Measurements from ENCODE around the gene JAG1.

The JAG1 gene

DNA sequence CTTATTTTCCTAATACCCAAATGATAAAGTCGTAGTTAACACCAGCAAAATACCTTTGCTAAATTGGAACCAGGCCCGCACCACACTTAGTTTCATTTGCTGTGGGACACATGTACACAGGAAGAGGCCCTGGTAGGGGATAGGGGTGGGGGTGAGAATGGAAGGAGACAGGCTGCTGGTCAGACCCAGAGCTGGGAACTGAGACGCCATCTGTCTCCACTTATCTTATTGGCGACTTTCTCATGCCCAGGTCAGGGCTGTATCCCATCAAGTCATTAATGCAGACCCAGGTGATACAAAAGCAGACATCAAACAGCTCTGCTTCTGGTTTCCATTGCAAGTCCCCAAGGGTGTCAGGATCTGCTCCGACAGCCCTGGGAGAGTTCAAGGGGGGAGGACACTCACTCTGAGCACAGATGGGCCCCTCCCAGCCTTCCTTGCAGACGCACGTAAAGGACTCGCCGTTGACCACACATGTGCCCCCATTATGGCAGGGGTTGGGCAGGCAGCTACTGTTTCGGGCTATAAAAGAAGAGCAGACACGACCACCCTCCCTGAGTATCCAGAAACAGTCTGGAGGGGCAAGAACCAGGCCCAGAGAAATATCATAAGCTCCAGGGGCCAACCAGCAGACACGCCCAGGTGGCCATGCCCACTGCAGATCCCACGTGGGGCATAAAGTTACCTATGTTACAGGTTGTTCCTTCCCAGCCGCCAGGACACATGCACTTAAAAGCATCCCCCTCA lies 29.2 kb downstream of the JAG1 start:
- no peak overlapping the region for H3K4me3 ChIP-seq (ENCODE audit: low read length)
- DNase-seq (ENCODE audit: low read depth, low spot score): no peak

DNA sequence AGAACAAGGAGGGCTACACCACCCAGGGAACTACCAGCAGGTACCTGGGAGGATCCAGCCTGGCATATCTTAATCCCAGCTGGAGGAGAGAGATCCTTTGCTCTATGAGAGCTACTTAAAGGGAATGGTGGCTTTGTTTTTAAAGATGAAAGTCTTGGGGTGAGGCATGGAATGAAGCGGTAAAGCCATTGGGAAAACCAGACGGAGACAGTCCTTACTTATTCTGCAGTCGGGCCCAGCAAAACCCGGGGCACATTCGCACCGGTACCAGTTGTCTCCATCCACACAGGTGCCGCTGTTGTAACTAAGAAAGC lies 30.3 kb downstream of the JAG1 start:
- DNase-seq (ENCODE audit: low read depth, low spot score): no peak
- no peak overlapping the region for H3K4me3 ChIP-seq (ENCODE audit: low read length)

DNA sequence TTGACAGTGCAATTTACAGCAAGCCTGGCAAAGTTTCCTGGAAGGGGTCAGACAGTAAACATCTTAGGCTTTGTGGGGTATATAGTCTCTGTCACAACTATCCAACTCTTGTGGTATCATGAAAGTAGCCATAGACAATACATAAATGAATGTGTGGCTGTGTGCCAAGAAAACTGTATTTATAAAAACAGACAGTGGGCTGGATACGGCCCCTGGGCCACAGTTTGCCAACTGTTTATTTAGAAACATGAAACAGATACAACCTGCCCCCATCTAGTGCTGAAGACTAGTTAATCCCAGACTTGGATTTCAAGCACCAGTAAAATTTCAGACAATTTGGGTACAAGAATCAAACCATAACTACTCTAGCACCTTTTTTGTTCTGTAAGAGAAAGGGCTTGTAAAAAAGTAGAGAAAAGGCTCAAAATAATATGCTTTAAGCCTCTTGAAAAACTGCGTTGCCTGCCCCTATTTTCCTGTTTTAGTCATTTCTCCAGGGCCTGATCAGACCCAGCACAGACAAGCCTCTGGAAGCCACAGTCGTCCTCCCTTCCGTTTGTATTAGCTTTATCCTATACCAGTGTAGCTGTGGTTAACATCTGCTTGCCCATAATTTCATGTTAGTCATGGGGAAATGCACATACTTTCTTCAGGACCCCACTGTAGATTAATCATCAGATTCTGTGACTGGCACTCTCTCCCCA lies 30.8 kb downstream of the JAG1 start:
- H3K4me3 ChIP-seq (ENCODE audit: low read length): no peak overlapping the region
- DNase-seq (ENCODE audit: low read depth, low spot score): peak; percentile 6

DNA sequence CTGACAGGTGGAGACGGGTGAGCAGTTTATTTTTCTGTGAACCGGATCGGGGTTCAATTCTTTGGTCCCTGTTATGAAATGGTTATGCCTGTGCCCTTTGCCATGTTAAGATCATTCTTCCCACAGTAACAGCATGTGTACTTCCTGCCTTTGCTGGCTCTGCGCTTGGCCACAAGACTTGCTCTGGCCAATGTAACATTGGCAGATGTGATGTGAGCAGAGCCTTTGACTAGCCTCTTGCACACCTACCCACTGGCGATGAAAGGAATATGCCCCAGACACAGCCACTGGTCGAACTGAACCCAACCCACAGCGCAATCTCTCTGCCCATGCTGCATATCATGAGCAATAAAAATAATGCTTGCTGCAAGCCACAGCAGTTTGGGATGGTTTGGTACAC lies 31.9 kb downstream of the JAG1 start:
- H3K4me3 ChIP-seq (ENCODE audit: low read length): no peak overlapping the region
- DNase-seq (ENCODE audit: low read depth, low spot score): no peak

DNA sequence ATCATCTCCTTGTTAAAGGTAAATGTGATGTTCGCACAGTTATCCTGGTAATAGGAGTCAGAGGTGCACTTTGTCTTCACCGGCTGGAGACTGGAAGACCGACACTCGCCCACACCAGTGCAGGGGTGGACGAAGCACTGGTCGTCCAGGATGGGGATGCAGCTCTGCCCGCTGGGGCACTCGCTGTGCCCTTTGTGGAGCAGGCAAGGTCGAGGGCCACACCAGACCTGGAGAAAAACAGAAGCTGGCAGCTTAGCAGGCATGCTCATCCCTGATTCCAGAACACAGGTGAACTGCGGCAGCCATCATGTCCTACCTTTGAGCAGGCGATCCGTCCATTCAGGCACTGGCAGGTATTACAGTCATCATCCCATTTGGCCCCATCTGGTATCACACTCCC lies 32.3 kb downstream of the JAG1 start:
- no peak overlapping the region for H3K4me3 ChIP-seq (ENCODE audit: low read length)
- no peak for DNase-seq (ENCODE audit: low read depth, low spot score)

DNA sequence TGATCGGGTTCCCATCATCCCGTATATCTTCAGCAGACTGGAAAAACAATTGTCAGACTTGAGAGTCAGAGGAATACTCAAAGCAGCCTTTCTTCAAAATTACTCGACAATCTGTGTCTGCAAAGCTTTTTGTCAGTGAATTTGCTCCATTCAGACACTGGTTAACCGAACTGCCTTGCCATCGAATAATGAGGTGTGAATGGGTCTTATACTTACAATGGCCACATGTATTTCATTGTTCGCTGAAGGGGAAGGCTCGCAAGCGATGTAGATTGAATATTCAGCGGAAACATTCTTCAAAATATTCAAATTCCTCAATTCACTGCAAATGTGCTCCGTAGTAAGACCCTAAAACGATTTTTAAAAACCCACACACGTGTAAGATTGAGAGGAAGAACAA lies 32.9 kb downstream of the JAG1 start:
- DNase-seq (ENCODE audit: low read depth, low spot score): no peak

DNA sequence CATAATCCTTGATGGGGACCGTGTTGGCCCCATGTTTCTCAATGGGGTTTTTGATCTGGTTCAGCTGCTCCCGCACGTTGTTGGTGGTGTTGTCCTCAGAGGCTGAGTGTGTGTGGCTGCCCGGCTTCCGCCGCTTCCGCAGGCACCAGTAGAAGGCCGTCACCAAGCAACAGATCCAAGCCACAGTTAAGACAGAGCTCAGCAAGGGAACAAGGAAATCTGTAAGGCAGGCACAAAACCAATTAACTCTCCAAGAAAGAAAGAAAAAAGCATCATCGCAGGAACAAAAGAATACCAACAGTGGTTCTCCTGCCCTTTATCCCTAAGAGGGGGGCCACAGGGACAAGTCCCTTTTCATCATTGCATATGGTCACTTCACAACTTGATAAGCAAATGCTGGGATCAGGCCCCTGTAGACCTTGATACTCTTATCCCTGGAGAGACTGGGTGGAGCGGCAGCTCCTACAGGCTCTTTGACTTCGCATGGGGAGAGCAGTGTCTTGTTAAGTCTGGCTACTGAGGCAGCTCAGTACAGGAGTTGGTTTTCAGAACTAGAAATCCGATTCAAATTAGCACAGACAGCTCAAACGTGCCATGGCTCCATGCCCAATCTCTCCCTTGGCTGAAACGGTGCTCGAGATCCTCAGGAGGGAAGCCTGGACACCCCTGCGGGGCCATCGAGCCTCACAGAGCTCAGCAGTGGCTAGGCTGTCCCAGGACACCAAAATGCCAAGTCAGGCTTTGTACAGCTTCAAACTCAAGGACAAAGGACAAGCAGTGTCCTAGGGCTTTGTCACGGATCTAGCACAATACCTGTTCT lies 33.9 kb downstream of the JAG1 start:
- H3K4me3 ChIP-seq (ENCODE audit: low read length): no peak overlapping the region
- DNase-seq (ENCODE audit: low read depth, low spot score): no peak

More for the DNA sequence above, 32.9 kb downstream of the JAG1 start:
- H3K4me3 ChIP-seq (ENCODE audit: low read length): no peak overlapping the region

DNA sequence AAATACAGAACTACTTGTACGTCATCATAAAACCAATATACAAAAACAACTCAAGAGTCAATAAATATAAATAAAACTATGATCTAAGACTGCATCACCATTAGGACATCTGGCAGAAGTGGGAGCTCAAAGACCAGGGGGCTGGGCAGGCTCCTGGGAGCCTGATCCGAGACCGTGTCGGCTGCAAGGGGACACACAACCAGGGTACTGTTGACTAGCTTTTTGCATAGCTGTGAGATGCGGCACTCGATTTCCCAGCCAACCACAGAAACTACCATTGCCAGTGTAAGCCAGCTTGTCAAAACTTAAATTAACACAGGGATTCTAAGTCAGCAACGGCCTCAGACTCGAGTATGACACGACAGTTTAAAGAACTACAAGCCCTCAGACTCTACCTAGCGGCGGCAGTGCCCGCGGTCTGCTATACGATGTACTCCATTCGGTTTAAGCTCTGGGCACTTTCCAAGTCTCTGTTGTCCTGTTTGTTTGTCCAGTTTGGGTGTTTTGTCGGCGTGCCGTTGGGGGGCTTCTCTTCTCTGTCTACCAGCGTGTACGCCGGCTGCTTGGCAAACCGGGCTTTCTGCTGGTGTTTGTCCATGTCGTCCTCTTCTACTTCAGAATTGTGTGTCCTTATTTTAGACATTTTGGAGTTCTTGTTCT lies 34.6 kb downstream of the JAG1 start:
- DNase-seq (ENCODE audit: low read depth, low spot score): no peak
- H3K4me3 ChIP-seq (ENCODE audit: low read length): no peak overlapping the region

DNA sequence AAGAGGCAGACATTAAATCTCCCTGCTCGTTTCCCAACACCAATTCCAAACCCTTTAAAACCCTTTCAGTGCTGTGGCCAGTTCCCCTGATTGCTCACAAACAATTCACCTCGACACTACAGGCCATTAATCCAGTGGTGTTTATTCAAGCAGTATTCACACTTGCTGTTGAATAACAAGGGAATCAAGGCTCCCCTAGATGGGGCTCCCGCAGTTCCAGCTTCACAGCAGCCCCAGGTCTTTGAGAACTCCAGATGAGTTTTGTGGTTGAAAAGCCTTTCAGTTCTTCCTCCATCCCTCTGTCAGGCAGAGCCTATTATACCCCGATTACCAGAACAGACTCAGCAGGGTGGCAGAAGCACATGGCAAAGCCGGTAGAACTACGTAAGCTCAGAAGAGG lies 36.2 kb downstream of the JAG1 start:
- no peak overlapping the region for H3K4me3 ChIP-seq (ENCODE audit: low read length)
- no peak for DNase-seq (ENCODE audit: low read depth, low spot score)

DNA sequence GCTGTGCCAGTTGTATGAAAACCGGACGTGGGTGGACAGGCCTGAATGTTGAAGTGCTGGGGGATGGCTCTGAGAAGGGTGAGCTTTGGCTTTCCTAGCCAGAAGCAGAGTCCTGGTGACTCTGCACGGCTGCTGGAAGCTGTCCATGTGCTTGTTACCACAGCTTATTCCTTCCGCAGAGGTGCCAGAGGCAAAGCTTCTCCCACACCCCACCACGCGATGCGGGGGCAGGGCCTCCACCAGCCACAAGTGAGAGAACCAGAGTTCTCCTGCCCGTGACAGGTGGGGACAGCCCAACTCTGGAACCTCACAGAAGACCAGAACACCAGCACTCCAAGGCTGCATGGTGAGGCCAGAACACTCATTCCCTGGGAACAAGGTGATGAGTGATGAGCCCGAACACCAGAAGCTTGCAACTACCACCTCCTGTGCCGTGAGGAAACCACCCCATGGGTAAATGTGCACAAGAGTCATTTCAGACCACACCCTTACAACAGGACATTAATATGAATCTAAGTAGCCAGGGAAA lies 36.7 kb downstream of the JAG1 start:
- H3K4me3 ChIP-seq (ENCODE audit: low read length): no peak overlapping the region
- DNase-seq (ENCODE audit: low read depth, low spot score): no peak

DNA sequence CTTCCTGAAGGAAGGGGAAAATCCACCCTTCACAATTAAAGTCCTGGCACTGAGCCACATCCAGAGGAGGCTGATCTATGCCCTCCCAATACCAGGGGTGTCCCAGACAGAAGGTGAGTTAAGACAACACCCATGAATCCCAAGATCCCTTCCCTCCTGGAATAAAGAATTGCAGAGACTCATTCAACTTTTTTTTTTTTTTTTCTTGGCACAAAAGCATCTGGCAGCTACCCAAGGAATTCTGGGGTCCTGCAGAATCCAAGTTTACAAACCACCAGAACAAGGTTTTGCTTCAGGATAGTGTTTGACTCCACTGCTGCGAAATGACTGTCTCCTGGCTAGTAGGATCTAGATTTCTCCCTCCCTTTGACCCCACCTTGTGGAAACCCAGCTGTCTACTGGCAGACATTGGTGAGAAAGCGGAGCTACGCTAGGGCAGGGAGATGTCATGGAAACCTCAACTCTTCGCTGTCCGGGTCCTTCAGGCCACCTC lies 37.4 kb downstream of the JAG1 start:
- H3K4me3 ChIP-seq (ENCODE audit: low read length): no peak overlapping the region
- no peak for DNase-seq (ENCODE audit: low read depth, low spot score)

DNA sequence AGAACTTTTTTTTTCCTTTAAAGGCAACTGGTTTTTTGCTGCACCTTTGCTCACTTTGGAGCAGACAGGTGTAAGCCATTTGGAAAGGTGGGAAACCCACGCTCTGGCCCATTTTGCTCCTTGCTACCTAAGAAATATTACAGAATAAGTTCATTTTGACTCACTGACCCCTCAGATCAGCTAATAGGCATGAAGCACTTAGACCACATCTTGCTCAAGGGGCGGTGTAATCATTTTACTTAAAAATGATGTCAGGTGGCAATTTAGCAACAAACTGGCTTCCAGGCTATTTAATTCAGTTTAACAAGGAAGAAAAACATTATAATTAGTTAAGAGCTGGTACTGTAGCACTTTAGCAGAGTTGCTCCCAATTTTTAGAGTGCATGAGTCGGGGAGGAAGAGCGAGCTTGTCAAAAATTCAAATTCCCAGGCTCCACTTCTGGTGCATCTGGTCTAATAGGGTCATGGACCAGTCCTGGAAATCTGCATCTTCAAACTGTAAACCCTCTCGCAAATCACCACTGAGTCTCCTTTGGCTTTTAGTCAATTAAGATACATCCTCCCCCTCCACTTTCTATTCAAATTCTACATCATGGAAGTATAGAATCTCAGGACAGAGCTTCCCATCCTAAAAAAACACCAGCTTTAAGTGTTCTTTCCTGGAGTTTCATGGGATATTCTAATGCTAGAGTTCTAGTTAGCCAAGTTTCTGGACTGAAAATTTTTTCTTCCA lies 38.2 kb downstream of the JAG1 start:
- no peak overlapping the region for H3K4me3 ChIP-seq (ENCODE audit: low read length)
- no peak for DNase-seq (ENCODE audit: low read depth, low spot score)

DNA sequence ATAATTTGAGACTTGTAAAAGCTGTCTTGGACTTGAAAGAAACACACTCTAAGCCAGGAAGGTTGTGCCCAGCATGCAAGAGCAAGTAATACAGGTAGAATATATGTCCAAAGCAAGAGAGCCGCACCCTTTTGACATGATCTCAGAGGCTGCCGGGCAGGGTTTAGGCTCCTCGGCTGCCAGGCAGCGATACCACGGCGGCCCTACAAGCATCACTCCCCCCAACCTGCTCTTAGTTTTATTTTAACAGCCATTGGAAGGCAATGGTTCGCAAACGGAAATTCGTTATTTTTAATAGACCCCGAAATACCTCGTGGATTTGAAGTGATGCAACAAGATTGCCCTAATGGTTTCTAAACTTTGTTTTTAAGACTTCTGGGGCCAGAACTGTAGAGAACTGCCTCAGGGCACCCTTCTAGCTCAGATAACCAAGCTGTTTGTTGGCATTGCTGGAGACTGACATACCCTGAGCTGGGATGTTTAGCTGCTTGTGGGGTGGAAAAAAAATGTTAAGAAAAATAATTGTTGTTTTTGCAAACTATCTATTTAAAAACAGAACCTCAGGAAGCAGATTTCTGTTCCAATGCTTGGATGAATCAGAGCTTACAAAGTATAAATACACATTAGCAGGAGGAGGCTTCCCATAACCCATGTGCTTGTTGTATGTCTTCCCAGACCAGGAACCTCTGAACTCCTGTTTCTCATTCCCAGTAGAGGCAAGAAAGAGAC lies 39.0 kb downstream of the JAG1 start:
- H3K4me3 ChIP-seq (ENCODE audit: low read length): no peak overlapping the region
- no peak for DNase-seq (ENCODE audit: low read depth, low spot score)

DNA sequence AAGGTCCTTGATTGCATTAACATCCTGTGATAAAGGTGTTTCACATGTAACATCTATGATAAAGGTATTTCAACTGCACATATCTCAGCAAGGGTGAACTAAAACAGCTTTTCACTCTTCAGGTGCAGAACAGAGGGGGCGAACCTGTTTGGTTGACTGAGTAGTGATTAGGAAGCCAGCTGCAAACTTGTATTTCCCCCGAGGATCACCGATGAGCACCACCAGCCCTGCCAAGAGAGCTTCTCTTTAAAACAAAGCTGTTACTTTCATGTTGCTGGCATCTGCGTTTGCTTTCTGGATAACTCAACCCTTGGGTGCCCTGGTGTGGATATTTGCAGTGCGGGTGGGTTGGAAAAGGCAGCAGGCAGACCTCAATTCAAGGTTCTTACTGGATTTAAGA lies 39.6 kb downstream of the JAG1 start:
- no peak for DNase-seq (ENCODE audit: low read depth, low spot score)
- no peak overlapping the region for H3K4me3 ChIP-seq (ENCODE audit: low read length)

DNA sequence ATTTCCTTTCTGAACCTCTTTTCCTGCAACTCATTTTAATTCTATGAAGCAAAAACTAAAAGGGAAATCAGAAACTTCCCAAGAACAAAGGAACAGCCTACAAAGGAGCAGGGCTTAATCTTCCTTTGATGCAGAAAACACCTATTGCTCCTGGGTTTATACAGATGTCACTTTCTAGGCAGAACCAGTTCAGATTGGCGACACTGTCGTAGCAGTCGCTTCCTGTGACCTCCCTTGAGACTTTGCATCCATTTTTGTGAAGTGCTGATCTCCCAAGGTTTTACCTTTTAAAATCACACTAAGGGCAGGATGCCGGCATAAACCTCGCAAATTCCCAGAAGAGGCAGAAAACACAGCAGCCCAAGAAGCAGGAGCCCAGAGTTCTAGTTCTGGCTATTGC lies 40.1 kb downstream of the JAG1 start:
- no peak overlapping the region for H3K4me3 ChIP-seq (ENCODE audit: low read length)
- DNase-seq (ENCODE audit: low read depth, low spot score): peak; percentile 39

DNA sequence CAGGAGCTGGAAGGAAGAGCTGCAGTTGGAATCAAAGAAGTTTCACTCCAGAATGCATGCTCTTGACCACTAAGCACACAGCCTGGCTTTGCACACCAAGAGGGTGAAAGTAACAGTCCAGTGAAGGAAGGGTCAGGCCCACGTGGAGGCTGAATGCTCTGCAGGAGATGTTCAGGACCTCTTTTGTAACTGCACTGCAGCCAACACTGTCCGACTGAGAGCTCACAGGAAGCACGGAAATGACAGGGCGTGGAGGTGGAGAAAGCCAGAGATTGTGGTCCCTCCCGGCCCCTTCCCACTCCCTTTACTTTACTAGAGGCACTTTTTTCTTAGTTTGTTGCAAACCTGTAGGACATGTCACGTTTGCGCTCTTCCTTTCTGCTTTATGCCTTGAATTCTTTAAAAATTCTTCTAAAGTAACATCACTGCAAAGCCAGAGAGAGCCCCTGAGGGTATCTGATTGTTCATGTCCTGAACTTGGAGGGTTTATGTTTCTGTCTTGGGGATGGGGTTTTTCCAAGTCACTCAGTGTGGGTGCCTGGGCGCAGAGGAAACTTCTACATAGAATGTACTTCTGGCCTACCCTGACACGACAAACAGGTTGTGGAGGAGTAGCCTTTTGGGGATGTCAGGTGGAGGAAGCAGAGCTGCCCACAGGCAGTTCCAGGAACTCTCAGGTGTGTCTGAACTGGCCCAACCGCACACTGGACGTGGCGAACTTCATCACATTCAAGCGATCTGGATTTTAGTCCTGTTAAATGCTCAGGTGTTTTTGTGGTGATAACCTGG lies 40.9 kb downstream of the JAG1 start:
- DNase-seq (ENCODE audit: low read depth, low spot score): no peak
- H3K4me3 ChIP-seq (ENCODE audit: low read length): no peak overlapping the region

DNA sequence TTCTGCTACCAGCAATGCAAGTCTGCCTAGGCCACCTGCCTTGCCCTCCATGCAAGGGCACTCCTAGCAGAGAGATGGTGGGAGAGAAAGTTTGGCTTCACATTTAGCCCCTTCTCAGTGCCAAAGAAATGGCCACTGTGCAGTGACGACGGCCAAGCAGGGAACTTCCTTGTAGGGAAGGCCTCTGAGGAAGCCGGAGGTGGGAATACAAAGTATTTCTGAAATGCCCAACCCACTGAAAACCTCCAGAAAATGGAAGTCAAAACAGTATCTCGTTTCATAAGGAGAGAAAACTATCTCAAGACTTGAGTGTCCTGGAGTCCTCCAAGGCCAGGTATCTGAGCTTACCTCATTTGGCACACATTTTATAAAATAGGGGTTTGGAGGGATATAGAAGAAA lies 42.7 kb downstream of the JAG1 start:
- DNase-seq (ENCODE audit: low read depth, low spot score): no peak
- H3K4me3 ChIP-seq (ENCODE audit: low read length): no peak overlapping the region
